ENCODE data around the gene LRPAP1. TPM values are rescaled to one million over a fixed set of nuclear protein-coding genes. Genes with fewer than 3 reads are reported as not detected.

LRPAP1 gene
- total RNA-seq, 1 experiment from 2014 or later = 90.8 TPM

DNA sequence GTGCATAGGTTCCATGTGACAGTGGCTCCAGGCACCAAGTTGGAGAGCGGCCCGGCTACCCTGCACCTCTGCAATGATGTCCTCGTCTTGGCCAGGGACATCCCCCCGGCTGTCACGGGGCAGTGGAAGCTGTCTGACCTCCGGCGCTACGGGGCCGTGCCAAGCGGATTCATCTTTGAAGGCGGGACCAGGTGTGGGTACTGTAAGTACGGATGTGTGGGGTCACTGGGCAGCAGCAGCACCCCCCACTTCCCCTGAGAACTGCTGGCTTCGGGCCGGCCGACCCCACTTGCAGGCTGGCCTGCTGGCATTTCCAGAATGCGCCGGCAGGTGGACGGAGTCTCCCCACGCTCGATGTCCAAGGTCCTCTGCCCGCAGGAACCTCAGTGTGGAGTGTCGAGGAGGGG, 55.9 kb downstream of the LRPAP1 start:
- Mint-ChIP-seq H3K27me3 (ENCODE audit: low read depth) (peaks cover 58% of the 10 kb centered on the region), H3K27ac (no peak overlapping the region), H3K9me3 (no peaks in the 10 kb centered on the region), H3K4me1 (peaks cover 13% of the 10 kb centered on the region), H3K36me3 (no peaks in the 10 kb centered on the region), H3K4me3 (no peak overlapping the region)
- ChIA-PET POLR2A (no interaction called here), CTCF (interaction anchor here (1.0 to 2.3 kb wide), 2 partner anchors 152 to 158 kb away, joined by 3 to 10 read pairs; no protein-coding TSS in a partner anchor)
- TF ChIP-seq, protein P1, sequence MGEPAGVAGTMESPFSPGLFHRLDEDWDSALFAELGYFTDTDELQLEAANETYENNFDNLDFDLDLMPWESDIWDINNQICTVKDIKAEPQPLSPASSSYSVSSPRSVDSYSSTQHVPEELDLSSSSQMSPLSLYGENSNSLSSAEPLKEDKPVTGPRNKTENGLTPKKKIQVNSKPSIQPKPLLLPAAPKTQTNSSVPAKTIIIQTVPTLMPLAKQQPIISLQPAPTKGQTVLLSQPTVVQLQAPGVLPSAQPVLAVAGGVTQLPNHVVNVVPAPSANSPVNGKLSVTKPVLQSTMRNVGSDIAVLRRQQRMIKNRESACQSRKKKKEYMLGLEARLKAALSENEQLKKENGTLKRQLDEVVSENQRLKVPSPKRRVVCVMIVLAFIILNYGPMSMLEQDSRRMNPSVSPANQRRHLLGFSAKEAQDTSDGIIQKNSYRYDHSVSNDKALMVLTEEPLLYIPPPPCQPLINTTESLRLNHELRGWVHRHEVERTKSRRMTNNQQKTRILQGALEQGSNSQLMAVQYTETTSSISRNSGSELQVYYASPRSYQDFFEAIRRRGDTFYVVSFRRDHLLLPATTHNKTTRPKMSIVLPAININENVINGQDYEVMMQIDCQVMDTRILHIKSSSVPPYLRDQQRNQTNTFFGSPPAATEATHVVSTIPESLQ (CRISPR knock-in tag; IDR thresholded peaks at IDR 0.05) = no peak
- no peak for TF ChIP-seq SMAD3 (CRISPR knock-in tag; IDR thresholded peaks at IDR 0.05; ENCODE audit: borderline replicate concordance)
- TF ChIP-seq, protein P2, sequence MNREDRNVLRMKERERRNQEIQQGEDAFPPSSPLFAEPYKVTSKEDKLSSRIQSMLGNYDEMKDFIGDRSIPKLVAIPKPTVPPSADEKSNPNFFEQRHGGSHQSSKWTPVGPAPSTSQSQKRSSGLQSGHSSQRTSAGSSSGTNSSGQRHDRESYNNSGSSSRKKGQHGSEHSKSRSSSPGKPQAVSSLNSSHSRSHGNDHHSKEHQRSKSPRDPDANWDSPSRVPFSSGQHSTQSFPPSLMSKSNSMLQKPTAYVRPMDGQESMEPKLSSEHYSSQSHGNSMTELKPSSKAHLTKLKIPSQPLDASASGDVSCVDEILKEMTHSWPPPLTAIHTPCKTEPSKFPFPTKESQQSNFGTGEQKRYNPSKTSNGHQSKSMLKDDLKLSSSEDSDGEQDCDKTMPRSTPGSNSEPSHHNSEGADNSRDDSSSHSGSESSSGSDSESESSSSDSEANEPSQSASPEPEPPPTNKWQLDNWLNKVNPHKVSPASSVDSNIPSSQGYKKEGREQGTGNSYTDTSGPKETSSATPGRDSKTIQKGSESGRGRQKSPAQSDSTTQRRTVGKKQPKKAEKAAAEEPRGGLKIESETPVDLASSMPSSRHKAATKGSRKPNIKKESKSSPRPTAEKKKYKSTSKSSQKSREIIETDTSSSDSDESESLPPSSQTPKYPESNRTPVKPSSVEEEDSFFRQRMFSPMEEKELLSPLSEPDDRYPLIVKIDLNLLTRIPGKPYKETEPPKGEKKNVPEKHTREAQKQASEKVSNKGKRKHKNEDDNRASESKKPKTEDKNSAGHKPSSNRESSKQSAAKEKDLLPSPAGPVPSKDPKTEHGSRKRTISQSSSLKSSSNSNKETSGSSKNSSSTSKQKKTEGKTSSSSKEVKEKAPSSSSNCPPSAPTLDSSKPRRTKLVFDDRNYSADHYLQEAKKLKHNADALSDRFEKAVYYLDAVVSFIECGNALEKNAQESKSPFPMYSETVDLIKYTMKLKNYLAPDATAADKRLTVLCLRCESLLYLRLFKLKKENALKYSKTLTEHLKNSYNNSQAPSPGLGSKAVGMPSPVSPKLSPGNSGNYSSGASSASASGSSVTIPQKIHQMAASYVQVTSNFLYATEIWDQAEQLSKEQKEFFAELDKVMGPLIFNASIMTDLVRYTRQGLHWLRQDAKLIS (CRISPR knock-in tag; IDR thresholded peaks at IDR 0.05; ENCODE audit: borderline replicate concordance) = no peak
- TF ChIP-seq, protein P3, sequence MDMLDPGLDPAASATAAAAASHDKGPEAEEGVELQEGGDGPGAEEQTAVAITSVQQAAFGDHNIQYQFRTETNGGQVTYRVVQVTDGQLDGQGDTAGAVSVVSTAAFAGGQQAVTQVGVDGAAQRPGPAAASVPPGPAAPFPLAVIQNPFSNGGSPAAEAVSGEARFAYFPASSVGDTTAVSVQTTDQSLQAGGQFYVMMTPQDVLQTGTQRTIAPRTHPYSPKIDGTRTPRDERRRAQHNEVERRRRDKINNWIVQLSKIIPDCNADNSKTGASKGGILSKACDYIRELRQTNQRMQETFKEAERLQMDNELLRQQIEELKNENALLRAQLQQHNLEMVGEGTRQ (CRISPR knock-in tag; IDR thresholded peaks at IDR 0.05) = no peak
- TF ChIP-seq ZNF416 (CRISPR knock-in tag; IDR thresholded peaks at IDR 0.05) = no peak
- TF ChIP-seq ZNF396 (CRISPR knock-in tag; IDR thresholded peaks at IDR 0.05; ENCODE audit: borderline replicate concordance) = no peak
- TF ChIP-seq, protein P4, sequence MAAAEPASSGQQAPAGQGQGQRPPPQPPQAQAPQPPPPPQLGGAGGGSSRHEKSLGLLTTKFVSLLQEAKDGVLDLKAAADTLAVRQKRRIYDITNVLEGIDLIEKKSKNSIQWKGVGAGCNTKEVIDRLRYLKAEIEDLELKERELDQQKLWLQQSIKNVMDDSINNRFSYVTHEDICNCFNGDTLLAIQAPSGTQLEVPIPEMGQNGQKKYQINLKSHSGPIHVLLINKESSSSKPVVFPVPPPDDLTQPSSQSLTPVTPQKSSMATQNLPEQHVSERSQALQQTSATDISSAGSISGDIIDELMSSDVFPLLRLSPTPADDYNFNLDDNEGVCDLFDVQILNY (CRISPR knock-in tag; IDR thresholded peaks at IDR 0.05) = no peak
- TF ChIP-seq, protein P5, sequence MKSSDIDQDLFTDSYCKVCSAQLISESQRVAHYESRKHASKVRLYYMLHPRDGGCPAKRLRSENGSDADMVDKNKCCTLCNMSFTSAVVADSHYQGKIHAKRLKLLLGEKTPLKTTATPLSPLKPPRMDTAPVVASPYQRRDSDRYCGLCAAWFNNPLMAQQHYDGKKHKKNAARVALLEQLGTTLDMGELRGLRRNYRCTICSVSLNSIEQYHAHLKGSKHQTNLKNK (CRISPR knock-in tag; IDR thresholded peaks at IDR 0.05) = no peak
- no peak for ATAC-seq
- DNase-seq (ENCODE audit: low spot score) = no peak

DNA sequence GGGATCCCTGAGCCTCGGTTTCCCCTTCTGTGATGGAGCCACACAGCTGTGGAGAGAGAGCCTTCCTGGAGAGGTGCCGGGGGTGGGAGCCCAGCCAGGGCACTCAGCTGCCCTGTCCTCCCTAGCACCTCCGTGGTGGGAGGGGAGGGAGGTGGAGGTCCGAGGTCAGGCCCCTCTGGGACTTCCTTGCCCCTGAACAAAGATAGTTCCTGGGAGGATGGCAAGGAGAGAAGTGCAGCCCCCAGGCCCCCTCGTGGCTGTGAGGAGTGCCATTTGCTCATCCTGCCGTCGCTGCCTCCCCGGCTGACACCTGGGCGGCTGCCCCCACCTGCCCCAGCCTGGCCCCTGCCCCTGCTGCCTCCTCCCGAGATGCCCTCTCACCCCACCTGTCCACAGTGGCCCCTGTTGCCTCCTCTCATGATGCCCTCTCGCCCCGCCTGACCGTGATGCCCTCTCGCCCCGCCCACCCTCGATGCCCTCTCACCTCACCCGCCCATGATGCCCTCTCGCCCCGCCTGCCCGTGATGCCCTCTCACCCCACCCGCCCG, 56.4 kb downstream of the LRPAP1 start:
- Mint-ChIP-seq H3K4me3 (no peak overlapping the region), H3K27ac (no peak overlapping the region), H3K36me3 (no peaks in the 10 kb centered on the region), H3K27me3 (ENCODE audit: low read depth) (peaks cover 59% of the 10 kb centered on the region), H3K9me3 (no peaks in the 10 kb centered on the region), H3K4me1 (peaks cover 8% of the 10 kb centered on the region)
- ChIA-PET POLR2A (no interaction called here), CTCF (no interaction called here)
- no peak for ATAC-seq
- TF ChIP-seq ZNF138 (CRISPR knock-in tag; conservative IDR thresholded peaks at IDR 0.05) (no peak), ZNF416 (CRISPR knock-in tag; IDR thresholded peaks at IDR 0.05) (no peak), PRRX2 (CRISPR knock-in tag; IDR thresholded peaks at IDR 0.05) (no peak), MYBL2 (CRISPR knock-in tag; IDR thresholded peaks at IDR 0.05) (no peak), FOXP1 (CRISPR knock-in tag; IDR thresholded peaks at IDR 0.05; ENCODE audit: borderline replicate concordance) (no peak), EMX1 (CRISPR knock-in tag; IDR thresholded peaks at IDR 0.05) (no peak), ZNF121 (CRISPR knock-in tag; IDR thresholded peaks at IDR 0.05) (no peak)
- TF ChIP-seq, protein P6, sequence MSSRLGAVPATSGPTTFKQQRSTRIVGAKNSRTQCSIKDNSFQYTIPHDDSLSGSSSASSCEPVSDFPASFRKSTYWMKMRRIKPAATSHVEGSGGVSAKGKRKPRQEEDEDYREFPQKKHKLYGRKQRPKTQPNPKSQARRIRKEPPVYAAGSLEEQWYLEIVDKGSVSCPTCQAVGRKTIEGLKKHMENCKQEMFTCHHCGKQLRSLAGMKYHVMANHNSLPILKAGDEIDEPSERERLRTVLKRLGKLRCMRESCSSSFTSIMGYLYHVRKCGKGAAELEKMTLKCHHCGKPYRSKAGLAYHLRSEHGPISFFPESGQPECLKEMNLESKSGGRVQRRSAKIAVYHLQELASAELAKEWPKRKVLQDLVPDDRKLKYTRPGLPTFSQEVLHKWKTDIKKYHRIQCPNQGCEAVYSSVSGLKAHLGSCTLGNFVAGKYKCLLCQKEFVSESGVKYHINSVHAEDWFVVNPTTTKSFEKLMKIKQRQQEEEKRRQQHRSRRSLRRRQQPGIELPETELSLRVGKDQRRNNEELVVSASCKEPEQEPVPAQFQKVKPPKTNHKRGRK (CRISPR knock-in tag; IDR thresholded peaks at IDR 0.05; ENCODE audit: borderline replicate concordance) = no peak
- TF ChIP-seq, protein P7, sequence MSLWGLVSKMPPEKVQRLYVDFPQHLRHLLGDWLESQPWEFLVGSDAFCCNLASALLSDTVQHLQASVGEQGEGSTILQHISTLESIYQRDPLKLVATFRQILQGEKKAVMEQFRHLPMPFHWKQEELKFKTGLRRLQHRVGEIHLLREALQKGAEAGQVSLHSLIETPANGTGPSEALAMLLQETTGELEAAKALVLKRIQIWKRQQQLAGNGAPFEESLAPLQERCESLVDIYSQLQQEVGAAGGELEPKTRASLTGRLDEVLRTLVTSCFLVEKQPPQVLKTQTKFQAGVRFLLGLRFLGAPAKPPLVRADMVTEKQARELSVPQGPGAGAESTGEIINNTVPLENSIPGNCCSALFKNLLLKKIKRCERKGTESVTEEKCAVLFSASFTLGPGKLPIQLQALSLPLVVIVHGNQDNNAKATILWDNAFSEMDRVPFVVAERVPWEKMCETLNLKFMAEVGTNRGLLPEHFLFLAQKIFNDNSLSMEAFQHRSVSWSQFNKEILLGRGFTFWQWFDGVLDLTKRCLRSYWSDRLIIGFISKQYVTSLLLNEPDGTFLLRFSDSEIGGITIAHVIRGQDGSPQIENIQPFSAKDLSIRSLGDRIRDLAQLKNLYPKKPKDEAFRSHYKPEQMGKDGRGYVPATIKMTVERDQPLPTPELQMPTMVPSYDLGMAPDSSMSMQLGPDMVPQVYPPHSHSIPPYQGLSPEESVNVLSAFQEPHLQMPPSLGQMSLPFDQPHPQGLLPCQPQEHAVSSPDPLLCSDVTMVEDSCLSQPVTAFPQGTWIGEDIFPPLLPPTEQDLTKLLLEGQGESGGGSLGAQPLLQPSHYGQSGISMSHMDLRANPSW (CRISPR knock-in tag; conservative IDR thresholded peaks at IDR 0.05; ENCODE audit: low read depth) = no peak
- no peak for DNase-seq (ENCODE audit: low spot score)
